Lower leg skin (tissue), 4 donors: ENCODE measurements around the gene GLS. TPM values are rescaled to one million over a fixed set of nuclear protein-coding genes. Genes with fewer than 3 reads are reported as not detected.

Experiments
- DNase-seq, 2 donors: peaks; one replicate each; pipeline ENCODE4 v3.0.0-alpha.2; 2019; ENCODE audit warnings: low spot score in 2 of 2
- H3K4me3 ChIP-seq: fragments of 200-600 bp; sonication (generic); 2 replicates; pipeline ENCODE4 v1.5.1; 2017; ENCODE audit warnings: mild to moderate bottlenecking, low read depth; ENCODE audit not compliant: poor library complexity, severe bottlenecking
- POLR2A ChIP-seq, 2 donors: fragments of 450-650 bp; IDR thresholded peaks; one replicate each; pipeline ENCODE4 v1.6.1; 2016 to 2017; ENCODE audit warnings: antibody characterized with exemption in 2 of 2, mild to moderate bottlenecking in 1 of 2, moderate library complexity in 1 of 2
- WGBS, 2 donors: methylation state at CpG; one replicate each; pipeline ENCODE4 v1.1.5; 2018; 5-methylcytosine and 5-hydroxymethylcytosine counted together
- intact Hi-C: fragments of 100-400 bp; cut with DNase I; formaldehyde crosslinking; loops from one replicate; pipeline ENCODE4 v1.15.0; 2023; ENCODE audit warnings: low total_unique reads
- total RNA-seq, 4 donors: library from RNA; depleted of rRNA; stranded (reverse); fragments of >200 nt; gene quantifications; one replicate each; pipeline ENCODE4 v1.1.0, GENCODE V29; 2016
- TF ChIP-seq, protein P1 (sequence below), 3 donors: fragments of 450-650 bp; IDR thresholded peaks; one replicate each; pipeline ENCODE4 v1.5.1; 2016; ENCODE audit warnings: antibody characterized with exemption in 3 of 3, mild to moderate bottlenecking in 3 of 3, moderate library complexity in 2 of 3

The GLS gene
- total RNA-seq, 4 donors from 2014 or later: 55.3 to 86.2 (median 67.6) TPM

DNA sequence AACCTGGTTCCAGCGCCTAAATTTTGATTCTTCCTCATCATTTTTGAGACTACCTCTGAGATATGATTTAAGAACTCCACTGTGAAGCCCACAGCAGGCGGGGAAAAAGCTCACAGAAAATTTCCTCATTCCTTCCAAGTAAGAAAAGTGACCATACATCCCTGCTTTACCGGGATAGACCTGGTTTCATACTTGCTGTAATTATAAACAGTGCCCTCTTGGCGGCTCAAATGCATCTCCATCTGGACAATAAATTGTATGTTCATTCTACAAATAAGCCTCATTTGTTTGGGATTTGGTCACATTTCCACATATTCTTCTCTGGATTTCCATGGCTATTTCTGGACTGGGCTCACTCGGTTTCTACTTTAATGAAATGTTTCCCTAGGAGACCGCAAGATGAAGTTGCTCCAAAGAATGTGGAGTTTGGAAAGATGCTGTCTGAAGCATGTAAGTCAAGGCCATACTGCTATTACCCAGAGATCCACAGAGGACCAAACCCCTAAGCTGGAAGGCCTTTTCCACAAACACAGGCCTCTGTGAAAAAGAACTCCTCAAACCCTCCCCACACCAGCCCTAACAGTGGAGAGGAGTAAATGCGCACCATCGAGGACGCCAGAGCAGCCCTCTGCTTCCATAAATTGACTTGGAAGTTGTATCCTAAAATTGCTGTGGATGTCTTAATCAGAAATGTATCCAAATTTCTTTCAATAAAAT, 119.5 kb downstream of the GLS start:
- intact Hi-C loops: no loop called here
- no peak for DNase-seq
- H3K4me3 ChIP-seq: no peak overlapping the region
- 86% methylated on average over 9 of the region's 9 CpGs for WGBS, 2 donors
- TF ChIP-seq POLR2A (IDR thresholded peaks at IDR 0.05): no peak
- TF ChIP-seq, protein P1, sequence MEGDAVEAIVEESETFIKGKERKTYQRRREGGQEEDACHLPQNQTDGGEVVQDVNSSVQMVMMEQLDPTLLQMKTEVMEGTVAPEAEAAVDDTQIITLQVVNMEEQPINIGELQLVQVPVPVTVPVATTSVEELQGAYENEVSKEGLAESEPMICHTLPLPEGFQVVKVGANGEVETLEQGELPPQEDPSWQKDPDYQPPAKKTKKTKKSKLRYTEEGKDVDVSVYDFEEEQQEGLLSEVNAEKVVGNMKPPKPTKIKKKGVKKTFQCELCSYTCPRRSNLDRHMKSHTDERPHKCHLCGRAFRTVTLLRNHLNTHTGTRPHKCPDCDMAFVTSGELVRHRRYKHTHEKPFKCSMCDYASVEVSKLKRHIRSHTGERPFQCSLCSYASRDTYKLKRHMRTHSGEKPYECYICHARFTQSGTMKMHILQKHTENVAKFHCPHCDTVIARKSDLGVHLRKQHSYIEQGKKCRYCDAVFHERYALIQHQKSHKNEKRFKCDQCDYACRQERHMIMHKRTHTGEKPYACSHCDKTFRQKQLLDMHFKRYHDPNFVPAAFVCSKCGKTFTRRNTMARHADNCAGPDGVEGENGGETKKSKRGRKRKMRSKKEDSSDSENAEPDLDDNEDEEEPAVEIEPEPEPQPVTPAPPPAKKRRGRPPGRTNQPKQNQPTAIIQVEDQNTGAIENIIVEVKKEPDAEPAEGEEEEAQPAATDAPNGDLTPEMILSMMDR (IDR thresholded peaks at IDR 0.05): no peak

DNA sequence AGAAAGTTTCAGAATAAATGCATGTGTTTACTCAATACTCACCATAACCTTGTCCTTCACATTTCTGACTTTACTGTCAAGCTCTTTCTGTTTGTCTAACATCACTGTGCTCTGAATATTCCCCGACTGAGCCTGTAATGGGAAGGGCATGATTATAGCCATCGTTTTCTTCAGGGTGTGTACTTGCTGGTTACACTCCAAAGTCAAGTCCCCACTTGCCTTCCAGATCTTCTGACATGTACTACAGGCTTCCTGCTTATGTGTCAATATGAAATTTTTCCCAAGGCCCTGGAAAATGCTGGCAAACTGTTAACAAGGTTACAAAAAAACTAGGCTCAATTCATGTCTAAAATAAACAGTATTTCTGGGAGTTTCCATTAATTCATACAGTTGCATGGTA, 120.4 kb downstream of the GLS start:
- no peak for TF ChIP-seq POLR2A (IDR thresholded peaks at IDR 0.05)
- WGBS, 2 donors: 34 to 43% methylated on average over 2 of the region's 2 CpGs
- intact Hi-C loops: no loop called here
- no peak overlapping the region for H3K4me3 ChIP-seq
- DNase-seq: no peak

DNA sequence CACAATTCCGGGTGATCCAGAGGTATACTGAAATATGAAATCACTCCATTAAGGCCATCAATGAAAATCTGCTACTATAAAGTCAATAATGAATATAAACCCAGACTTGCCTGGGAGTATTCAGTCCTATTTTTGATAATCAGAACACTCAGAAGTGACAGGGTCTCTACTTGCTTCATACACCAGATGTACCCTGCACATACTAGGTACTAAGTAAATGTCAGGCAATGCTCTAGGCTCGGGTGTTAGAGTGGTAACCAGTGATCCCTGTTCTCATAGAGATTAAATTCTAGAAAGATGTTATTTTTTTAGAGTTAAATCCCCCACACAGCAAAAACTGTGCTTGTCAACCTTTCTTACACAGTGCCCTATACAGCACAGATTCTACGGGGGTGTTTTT, 121.0 kb downstream of the GLS start:
- WGBS, 2 donors: 77 to 87% methylated on average over 3 of the region's 3 CpGs
- intact Hi-C loops: no loop called here
- no peak overlapping the region for H3K4me3 ChIP-seq
- no peak for DNase-seq
- TF ChIP-seq, protein P1 (IDR thresholded peaks at IDR 0.05): no peak
- TF ChIP-seq POLR2A (IDR thresholded peaks at IDR 0.05): no peak

DNA sequence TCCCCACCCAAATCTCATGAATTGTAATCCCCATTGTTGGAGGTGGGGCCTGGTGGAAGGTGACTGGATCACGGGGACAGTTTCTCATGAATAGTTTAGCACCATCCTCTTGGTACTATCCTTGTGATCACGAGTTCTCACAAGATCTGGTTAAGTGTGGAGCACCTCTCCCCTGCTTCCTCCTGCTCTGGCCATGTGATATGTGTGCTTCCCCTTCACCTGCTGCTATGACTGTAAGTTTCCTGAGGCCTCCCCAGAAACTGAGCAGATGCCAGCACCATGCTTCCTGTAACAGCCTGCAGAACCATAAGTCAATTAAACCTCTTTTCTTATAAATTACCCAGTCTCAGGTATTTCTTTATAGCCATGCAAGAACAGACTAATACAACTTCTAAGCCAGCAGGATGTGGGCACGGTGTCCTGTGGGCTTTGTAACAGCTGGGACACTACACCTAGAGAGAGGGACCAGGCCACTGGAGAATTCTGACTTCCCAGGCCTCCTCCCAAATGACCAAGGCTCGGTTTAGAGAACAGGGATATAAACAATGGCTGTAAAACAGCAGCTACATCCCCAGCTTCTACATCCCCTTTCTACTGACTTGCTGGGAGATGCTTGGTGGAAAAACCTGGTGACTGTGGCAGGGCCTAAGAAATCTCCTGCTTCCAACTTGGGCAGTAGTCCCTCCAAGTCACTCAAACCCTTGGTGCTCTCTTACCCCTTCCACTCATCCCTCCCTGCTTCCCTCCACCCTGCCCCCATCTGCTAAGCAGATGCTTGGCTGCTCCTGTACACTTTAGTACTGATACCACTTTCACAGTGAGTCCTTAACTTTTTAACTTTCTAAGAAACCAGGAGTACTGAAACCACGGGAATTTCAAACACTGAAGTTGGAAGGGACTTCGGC, 123.0 kb downstream of the GLS start:
- H3K4me3 ChIP-seq: no peak overlapping the region
- no peak for TF ChIP-seq POLR2A (IDR thresholded peaks at IDR 0.05)
- TF ChIP-seq, protein P1 (IDR thresholded peaks at IDR 0.05): no peak
- intact Hi-C loops: no loop called here
- no peak for DNase-seq
- WGBS, 2 donors: 92% methylated on average over 6 of the region's 6 CpGs

DNA sequence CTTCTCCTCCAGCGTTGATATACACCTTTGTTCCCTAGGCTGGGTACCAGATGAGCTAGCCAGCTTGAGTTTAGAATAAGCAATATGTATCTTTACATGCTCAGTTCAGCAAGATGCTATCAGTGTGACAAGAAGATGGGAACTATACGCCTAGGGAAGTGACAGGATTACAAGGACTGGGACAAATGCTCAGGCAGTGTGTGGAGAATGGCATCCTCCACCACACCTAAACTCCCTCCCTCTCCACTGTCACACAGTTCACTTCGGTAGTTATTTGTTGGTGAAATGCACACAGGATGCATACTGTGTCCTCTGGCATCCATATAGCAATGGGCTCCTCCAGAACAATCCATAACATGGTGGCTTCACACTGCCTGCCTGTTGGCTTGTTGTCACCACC, 125.7 kb downstream of the GLS start:
- DNase-seq: no peak
- no peak overlapping the region for H3K4me3 ChIP-seq
- no peak for TF ChIP-seq POLR2A (IDR thresholded peaks at IDR 0.05)
- TF ChIP-seq, protein P1 (IDR thresholded peaks at IDR 0.05): no peak
- WGBS, 2 donors: 93% methylated on average over 3 of the region's 3 CpGs
- intact Hi-C loops: no loop called here
